Measurements from ENCODE around the gene PTAR1. TPM values are rescaled to one million over a fixed set of nuclear protein-coding genes. Genes with fewer than 3 reads are reported as not detected.

Gene PTAR1
- total and polyA plus RNA-seq, 10 donors, result 6.3 to 122 (median 56.5) TPM

DNA sequence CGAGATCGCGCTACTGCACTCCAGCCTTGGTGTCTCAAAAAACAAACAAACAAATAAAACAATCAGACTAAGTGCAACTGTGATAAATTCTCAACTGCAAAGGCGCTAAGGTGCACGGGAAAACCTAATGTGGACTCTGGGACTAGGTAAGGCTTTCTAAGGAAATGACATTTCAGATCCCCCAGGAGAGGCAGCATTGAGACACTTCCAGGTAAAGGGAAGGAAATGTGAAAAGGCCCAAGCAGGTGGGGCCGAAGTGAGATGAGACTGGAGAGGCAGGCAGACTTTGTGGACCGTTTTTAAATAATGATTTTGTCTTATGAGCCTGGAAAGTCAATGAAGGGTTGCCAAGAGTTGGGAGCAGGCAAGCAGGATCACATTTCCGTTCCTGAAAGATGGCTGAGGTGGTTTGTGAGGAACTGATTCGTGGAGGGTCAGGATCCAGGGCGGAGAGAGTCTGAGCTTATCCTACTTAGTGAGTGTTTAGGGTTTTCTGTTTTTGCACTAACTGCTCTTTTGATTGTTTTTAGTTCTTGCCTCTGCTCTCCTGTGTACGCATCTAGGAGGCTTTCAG, 85.6 kb downstream of the PTAR1 start:
- peaks cover 0 to 45% (median 5%) of the 10 kb centered on the region in 7 donors for H3K27me3 ChIP-seq (replicated peaks in 1 of 7)
- no peaks in the 10 kb centered on the region for H3K9me3 ChIP-seq
- intact Hi-C loops (cut with DNase I; ENCODE audit: low total_unique reads), result no loop called here
- DNase-seq, result no peak
- H3K27ac ChIP-seq, result no peak overlapping the region
- H3K4me3 ChIP-seq, result no peak overlapping the region
- WGBS, 5 donors, result 74 to 84% (median 76%) methylated on average over 11 of the region's 11 CpGs
- peaks cover 0 to 36% (median 22%) of the 10 kb centered on the region in 6 donors for H3K4me1 ChIP-seq
- H3K36me3 ChIP-seq, result no peaks in the 10 kb centered on the region
- no peak for TF ChIP-seq POLR2AphosphoS5 (IDR thresholded peaks at IDR 0.05)
- TF ChIP-seq POLR2A (IDR thresholded peaks at IDR 0.05), result no peak

DNA sequence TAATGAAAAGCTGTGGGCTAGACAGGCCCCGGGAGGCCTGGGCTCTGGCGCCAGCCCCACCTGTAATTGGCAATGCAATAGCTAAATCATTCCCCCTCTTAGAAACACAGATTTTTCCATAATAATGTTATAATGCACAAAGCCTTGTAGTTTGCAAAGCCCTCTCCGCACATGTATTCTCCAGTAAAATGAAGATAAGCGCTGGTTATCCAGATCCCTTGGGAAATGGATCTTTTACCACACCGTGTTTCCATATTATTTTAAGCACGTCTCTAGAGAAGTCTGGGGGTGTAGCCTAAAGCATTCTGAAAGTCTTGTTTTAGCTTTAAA, 86.5 kb downstream of the PTAR1 start:
- TF ChIP-seq POLR2AphosphoS5 (IDR thresholded peaks at IDR 0.05), result no peak
- TF ChIP-seq POLR2A (IDR thresholded peaks at IDR 0.05), result no peak
- TF ChIP-seq, protein P1, sequence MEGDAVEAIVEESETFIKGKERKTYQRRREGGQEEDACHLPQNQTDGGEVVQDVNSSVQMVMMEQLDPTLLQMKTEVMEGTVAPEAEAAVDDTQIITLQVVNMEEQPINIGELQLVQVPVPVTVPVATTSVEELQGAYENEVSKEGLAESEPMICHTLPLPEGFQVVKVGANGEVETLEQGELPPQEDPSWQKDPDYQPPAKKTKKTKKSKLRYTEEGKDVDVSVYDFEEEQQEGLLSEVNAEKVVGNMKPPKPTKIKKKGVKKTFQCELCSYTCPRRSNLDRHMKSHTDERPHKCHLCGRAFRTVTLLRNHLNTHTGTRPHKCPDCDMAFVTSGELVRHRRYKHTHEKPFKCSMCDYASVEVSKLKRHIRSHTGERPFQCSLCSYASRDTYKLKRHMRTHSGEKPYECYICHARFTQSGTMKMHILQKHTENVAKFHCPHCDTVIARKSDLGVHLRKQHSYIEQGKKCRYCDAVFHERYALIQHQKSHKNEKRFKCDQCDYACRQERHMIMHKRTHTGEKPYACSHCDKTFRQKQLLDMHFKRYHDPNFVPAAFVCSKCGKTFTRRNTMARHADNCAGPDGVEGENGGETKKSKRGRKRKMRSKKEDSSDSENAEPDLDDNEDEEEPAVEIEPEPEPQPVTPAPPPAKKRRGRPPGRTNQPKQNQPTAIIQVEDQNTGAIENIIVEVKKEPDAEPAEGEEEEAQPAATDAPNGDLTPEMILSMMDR (IDR thresholded peaks at IDR 0.05 in 8 of 11, conservative IDR thresholded peaks at IDR 0.05 in 3 of 11), result no peak
- Histone ChIP-seq H3K4me1 (peaks cover 0 to 37% (median 22%) of the 10 kb centered on the region in 6 donors), H3K27me3 (replicated peaks in 1 of 7) (peaks cover 0 to 45% (median 5%) of the 10 kb centered on the region in 7 donors), H3K4me3 (peak overlapping the region; percentile 55 to 91 (median 70)), H3K9me3 (no peaks in the 10 kb centered on the region), H3K36me3 (no peaks in the 10 kb centered on the region), H3K27ac (peak overlapping the region; percentile 51 to 86 (median 82))
- DNase-seq, result no peak
- intact Hi-C loops (cut with DNase I; ENCODE audit: low total_unique reads), result no loop called here
- WGBS, 5 donors, result 51 to 61% (median 58%) methylated on average over 6 of the region's 6 CpGs

DNA sequence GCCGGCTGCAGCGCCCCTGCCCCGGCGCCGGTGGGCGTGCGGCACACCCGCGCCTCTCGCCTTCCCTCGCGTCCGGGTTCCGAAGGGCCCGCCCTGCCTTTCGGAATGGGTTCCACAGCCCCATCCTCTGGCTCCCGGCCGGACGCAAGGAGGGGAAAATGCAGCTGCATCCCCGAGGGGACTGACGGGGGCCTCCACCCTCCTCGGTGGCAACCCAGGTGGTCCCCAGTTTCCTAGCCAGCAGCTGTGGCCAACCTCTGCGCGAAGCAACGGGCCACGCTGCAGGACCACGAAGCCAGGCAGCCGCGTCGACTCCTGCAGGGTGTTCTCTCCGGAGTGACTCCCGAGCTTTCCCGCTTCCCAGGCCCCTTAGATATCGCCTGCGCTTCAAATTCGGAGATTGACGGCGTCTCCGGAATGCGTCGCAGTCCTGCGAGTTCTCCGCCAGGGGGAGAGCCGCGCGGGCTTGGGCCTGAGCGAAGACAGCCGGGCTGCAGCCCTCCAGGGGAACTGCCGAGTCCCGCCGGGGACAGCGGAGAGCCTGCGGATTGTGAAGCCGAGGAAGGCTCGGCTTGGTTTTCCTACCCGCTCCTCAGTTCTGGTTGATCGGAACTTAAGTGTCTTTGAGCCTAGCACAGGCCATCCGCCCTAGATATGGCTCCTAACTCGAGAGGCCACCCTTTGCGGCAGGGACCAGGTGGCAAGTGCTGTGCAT, 87.1 kb downstream of the PTAR1 start:
- Histone ChIP-seq H3K9me3 (no peaks in the 10 kb centered on the region), H3K4me3 (peak overlapping the region; percentile 55 to 91 (median 70)), H3K36me3 (no peaks in the 10 kb centered on the region), H3K27ac (peak overlapping the region; percentile 51 to 86 (median 82)), H3K4me1 (peaks cover 0 to 37% (median 22%) of the 10 kb centered on the region in 6 donors), H3K27me3 (replicated peaks in 1 of 7) (peaks cover 0 to 48% (median 5%) of the 10 kb centered on the region in 7 donors)
- TF ChIP-seq POLR2AphosphoS5 (IDR thresholded peaks at IDR 0.05) (peak in 2 of 3 donors; percentile 67 to 74), POLR2A (IDR thresholded peaks at IDR 0.05) (no peak)
- TF ChIP-seq, protein P1 (IDR thresholded peaks at IDR 0.05 in 8 of 11, conservative IDR thresholded peaks at IDR 0.05 in 3 of 11), result peak; percentile 57 to 92 (median 82)
- intact Hi-C loops (cut with DNase I; ENCODE audit: low total_unique reads), result no loop called here
- 1 to 2% (median 1%) methylated on average over 13 to 60 of the region's 60 CpGs for WGBS, 5 donors
- peak; percentile 93 for DNase-seq

DNA sequence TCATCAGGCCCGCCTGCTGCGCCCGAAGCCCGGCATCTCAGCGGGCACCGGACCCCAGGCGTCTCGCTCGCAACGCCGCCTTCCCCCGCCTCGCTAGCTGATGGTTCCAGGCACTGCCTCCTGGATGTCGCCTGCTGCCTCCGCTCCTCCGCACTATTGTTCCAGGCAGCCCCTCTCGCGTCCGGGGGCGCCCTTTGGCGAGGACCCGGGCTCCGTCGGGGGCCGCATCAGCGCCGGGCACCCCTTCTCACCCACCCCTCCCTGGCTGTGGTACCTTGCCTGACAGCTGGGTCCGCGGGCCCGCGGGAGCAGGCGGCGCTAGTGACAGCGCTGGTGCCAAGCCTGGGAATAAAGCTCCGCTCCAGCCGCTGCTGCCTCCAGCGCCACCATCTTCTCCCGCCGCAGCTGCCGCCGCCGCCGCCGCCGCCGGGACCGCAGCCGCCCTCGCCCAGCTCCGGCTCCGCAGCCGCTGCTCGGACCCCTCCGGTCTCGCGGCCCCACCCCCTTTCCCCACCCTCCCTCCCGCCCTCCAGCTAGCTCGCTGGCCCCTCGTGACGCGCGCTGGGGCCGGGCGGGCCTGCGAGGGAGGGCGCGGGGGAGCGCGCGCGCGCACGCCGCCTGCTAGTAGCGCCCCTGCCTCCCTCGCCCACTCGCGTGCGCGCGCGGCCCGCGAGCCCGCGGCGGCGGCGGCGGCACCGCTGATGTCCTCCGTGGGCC, 87.8 kb downstream of the PTAR1 start, which contains the start of gene APBA1:
APBA1 (minus strand) TSS at position 493 of the 717 bp plus-strand sequence.
- Histone ChIP-seq H3K27me3 (replicated peaks in 1 of 7) (peaks cover 0 to 45% (median 5%) of the 10 kb centered on the region in 7 donors), H3K4me1 (peaks cover 0 to 37% (median 22%) of the 10 kb centered on the region in 6 donors), H3K9me3 (no peaks in the 10 kb centered on the region), H3K36me3 (no peaks in the 10 kb centered on the region), H3K4me3 (peak within 1 kb of the TSS; percentile 55 to 91 (median 70)), H3K27ac (peak within 1 kb of the TSS; percentile 63 to 86 (median 82))
- TF ChIP-seq POLR2AphosphoS5 (IDR thresholded peaks at IDR 0.05) (peak in 2 of 3 donors; percentile 35 to 45), POLR2A (IDR thresholded peaks at IDR 0.05) (no peak)
- TF ChIP-seq, protein P1 (IDR thresholded peaks at IDR 0.05 in 8 of 11, conservative IDR thresholded peaks at IDR 0.05 in 3 of 11), result no peak
- WGBS, 5 donors, result 0 to 2% (median 1%) methylated on average over 31 to 92 of the region's 92 CpGs
- peak; percentile 86 for DNase-seq
- intact Hi-C loops (cut with DNase I; ENCODE audit: low total_unique reads), result no loop called here
